ENCODE results near the gene TNRC6B. TPM values are rescaled to one million over a fixed set of nuclear protein-coding genes. Genes with fewer than 3 reads are reported as not detected.
"Not testable (repeated sequence)": the region's sequence is repeated elsewhere in the genome, so short reads cannot be mapped to it uniquely, and the experiment has no call there.

The TNRC6B gene
- polyA plus RNA-seq: 1 to 10 TPM; 2.3 to 8.2 TPM

DNA sequence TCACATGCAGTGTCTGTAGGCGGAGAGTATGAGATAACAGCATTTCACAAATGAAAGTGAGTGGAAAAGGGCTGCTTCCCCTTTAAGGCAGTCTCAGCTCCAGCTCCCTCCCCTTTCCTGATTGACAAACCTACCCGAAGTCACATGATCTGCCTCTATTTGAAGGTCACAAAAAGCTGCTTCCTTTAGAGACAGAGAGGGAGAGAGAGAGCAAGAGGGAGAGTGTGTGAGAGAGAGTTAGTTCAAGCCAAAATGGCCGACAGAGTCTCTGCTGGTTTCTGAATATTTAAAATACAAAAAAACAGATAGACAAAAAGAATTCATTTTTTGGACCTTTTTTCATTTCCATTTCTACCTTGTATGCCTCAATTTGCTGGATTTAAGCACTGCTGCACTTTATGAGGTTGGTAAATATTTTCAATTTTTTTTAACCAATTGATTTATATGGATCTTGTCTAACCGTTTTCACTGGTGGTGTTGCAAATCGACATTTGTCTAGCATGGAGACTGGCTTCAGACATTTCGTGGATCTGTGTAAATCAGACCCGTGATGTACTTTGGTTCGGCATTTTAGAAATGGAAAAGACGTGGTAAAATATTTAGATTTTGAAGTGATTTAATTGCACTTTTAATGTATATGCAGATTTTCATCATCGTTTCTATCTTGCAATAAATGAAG lies at the start of gene TNRC6B:
TNRC6B (plus strand) TSS at position 188 of the 679 bp plus-strand sequence; CDS start at position 399, 211 bp downstream.
- WGBS, 2 donors: 0% methylated on average over 10 of the region's 10 CpGs
- H3K4me3 ChIP-seq (ENCODE audit: low read depth in 1 of 2, low read length in 2 of 2): peak within 1 kb of the TSS; percentile 49 to 81
- H3K36me3 ChIP-seq (ENCODE audit: control insufficient read depth in 2 of 2, insufficient read depth in 2 of 2, low read length in 1 of 2): no peaks in the 10 kb centered on the region
- H3K27me3 ChIP-seq (ENCODE audit: control insufficient read depth in 1 of 2, insufficient read depth in 2 of 2, low read length in 2 of 2): no peaks in the 10 kb centered on the region
- peak within 1 kb of the TSS; percentile 77 to 85 for H3K27ac ChIP-seq (ENCODE audit: low read depth in 2 of 2, low read length in 1 of 2)
- no peaks in the 10 kb centered on the region for H3K9me3 ChIP-seq (ENCODE audit: control insufficient read depth in 2 of 2, insufficient read depth in 1 of 2, low read depth in 1 of 2, low read length in 1 of 2)
- H3K4me1 ChIP-seq (ENCODE audit: control insufficient read depth in 2 of 2, insufficient read depth in 2 of 2, low read length in 1 of 2): peaks cover 2 to 6% of the 10 kb centered on the region in 2 donors

DNA sequence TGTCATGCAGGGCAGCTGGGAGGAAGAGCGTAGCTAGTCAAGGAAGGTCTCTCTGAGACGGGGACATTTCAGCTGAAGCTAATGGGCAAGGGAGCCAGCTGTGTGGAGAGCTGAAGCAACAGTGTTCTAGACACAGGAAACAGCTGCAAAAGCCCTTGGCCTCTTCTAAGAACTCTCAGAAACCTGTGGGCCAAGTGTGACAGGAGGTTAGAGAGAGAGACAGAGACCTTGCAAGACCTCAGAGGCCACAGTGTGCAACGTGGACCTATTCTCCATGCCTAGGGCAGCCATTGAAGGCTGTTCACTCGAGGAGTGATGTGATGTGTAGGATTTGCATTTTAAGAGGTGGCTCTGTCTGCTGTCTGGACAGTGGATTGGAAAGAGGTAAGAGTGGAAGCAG lies 48.7 kb upstream of the TNRC6B start:
- Histone ChIP-seq H3K27me3 (ENCODE audit: control insufficient read depth in 1 of 2, insufficient read depth in 2 of 2, low read length in 2 of 2) (no peaks in the 10 kb centered on the region), H3K36me3 (ENCODE audit: control insufficient read depth in 2 of 2, insufficient read depth in 2 of 2, low read length in 1 of 2) (peaks cover 0 to 8% of the 10 kb centered on the region in 2 donors), H3K4me3 (ENCODE audit: low read depth in 1 of 2, low read length in 2 of 2) (no peak overlapping the region), H3K9me3 (ENCODE audit: control insufficient read depth in 2 of 2, insufficient read depth in 1 of 2, low read depth in 1 of 2, low read length in 1 of 2) (no peaks in the 10 kb centered on the region), H3K4me1 (ENCODE audit: control insufficient read depth in 2 of 2, insufficient read depth in 2 of 2, low read length in 1 of 2) (no peaks in the 10 kb centered on the region), H3K27ac (ENCODE audit: low read depth in 2 of 2, low read length in 1 of 2) (no peak overlapping the region)
- 75% methylated on average over 4 of the region's 4 CpGs for WGBS, 2 donors

DNA sequence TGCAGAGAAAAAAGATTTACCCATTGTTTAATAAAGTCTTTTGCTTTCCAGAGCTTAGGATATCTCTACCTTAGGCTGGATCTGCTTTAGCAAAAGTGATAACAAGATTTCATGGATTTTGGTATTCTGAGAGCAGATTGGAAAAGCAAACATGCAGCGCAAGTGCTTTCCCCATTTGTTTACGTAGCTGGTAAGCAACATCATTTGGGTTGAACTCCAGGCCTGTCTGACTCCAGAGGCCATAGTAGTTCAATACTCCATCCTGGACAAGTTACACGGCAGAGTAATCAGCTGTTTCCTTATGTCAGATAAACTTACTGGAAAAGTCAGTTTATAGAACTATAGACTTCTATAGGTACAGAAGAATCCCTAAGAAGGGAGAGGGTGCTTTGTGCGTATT lies 40.6 kb upstream of the TNRC6B start:
- WGBS, 2 donors: 86 to 89% methylated on average over 4 of the region's 4 CpGs
- Histone ChIP-seq H3K27ac (ENCODE audit: low read depth in 2 of 2, low read length in 1 of 2) (no peak overlapping the region), H3K36me3 (ENCODE audit: control insufficient read depth in 2 of 2, insufficient read depth in 2 of 2, low read length in 1 of 2) (peaks cover 4 to 6% of the 10 kb centered on the region in 2 donors)

GRCh38 chr22:40138866-40139265 lies 38.9 kb upstream of the TNRC6B start:
- H3K36me3 ChIP-seq (ENCODE audit: control insufficient read depth in 2 of 2, insufficient read depth in 2 of 2, low read length in 1 of 2): peaks cover 4 to 6% of the 10 kb centered on the region in 2 donors
- H3K4me3 ChIP-seq (ENCODE audit: low read depth in 1 of 2, low read length in 2 of 2): no peak overlapping the region

More for the DNA sequence above, 40.6 kb upstream of the TNRC6B start:
- H3K4me3 ChIP-seq (ENCODE audit: low read depth in 1 of 2, low read length in 2 of 2): no peak overlapping the region
- no peaks in the 10 kb centered on the region for H3K4me1 ChIP-seq (ENCODE audit: control insufficient read depth in 2 of 2, insufficient read depth in 2 of 2, low read length in 1 of 2)
- no peaks in the 10 kb centered on the region for H3K9me3 ChIP-seq (ENCODE audit: control insufficient read depth in 2 of 2, insufficient read depth in 1 of 2, low read depth in 1 of 2, low read length in 1 of 2)
- no peaks in the 10 kb centered on the region for H3K27me3 ChIP-seq (ENCODE audit: control insufficient read depth in 1 of 2, insufficient read depth in 2 of 2, low read length in 2 of 2)

GRCh38 chr22:40147388-40148176 lies 30.1 kb upstream of the TNRC6B start:
- Histone ChIP-seq H3K36me3 (ENCODE audit: control insufficient read depth in 2 of 2, insufficient read depth in 2 of 2, low read length in 1 of 2) (no peaks in the 10 kb centered on the region), H3K27me3 (ENCODE audit: control insufficient read depth in 1 of 2, insufficient read depth in 2 of 2, low read length in 2 of 2) (no peaks in the 10 kb centered on the region), H3K4me1 (ENCODE audit: control insufficient read depth in 2 of 2, insufficient read depth in 2 of 2, low read length in 1 of 2) (no peaks in the 10 kb centered on the region), H3K27ac (ENCODE audit: low read depth in 2 of 2, low read length in 1 of 2) (no peak overlapping the region), H3K4me3 (ENCODE audit: low read depth in 1 of 2, low read length in 2 of 2) (no peak overlapping the region), H3K9me3 (ENCODE audit: control insufficient read depth in 2 of 2, insufficient read depth in 1 of 2, low read depth in 1 of 2, low read length in 1 of 2) (no peaks in the 10 kb centered on the region)
- WGBS, 2 donors: 90% methylated on average over 10 of the region's 10 CpGs

More at GRCh38 chr22:40138866-40139265, 38.9 kb upstream of the TNRC6B start:
- no peaks in the 10 kb centered on the region for H3K9me3 ChIP-seq (ENCODE audit: control insufficient read depth in 2 of 2, insufficient read depth in 1 of 2, low read depth in 1 of 2, low read length in 1 of 2)
- no peaks in the 10 kb centered on the region for H3K27me3 ChIP-seq (ENCODE audit: control insufficient read depth in 1 of 2, insufficient read depth in 2 of 2, low read length in 2 of 2)
- no peaks in the 10 kb centered on the region for H3K4me1 ChIP-seq (ENCODE audit: control insufficient read depth in 2 of 2, insufficient read depth in 2 of 2, low read length in 1 of 2)
- no peak overlapping the region for H3K27ac ChIP-seq (ENCODE audit: low read depth in 2 of 2, low read length in 1 of 2)

- Histone ChIP-seq H3K4me1 (ENCODE audit: control insufficient read depth in 2 of 2, insufficient read depth in 2 of 2, low read length in 1 of 2) (peaks cover 2% of the 10 kb centered on the region in 2 donors), H3K9me3 (ENCODE audit: control insufficient read depth in 2 of 2, insufficient read depth in 1 of 2, low read depth in 1 of 2, low read length in 1 of 2) (no peaks in the 10 kb centered on the region), H3K27ac (ENCODE audit: low read depth in 2 of 2, low read length in 1 of 2) (no peak overlapping the region), H3K27me3 (ENCODE audit: control insufficient read depth in 1 of 2, insufficient read depth in 2 of 2, low read length in 2 of 2) (no peaks in the 10 kb centered on the region), H3K4me3 (ENCODE audit: low read depth in 1 of 2, low read length in 2 of 2) (no peak overlapping the region), H3K36me3 (ENCODE audit: control insufficient read depth in 2 of 2, insufficient read depth in 2 of 2, low read length in 1 of 2) (no peaks in the 10 kb centered on the region)
- 50 to 58% methylated on average over 4 of the region's 4 CpGs for WGBS, 2 donors
Observed at GRCh38 chr22:40153192-40153591, 24.5 kb upstream of the TNRC6B start.

GRCh38 chr22:40153705-40154104 lies 24.0 kb upstream of the TNRC6B start:
- 80 to 88% methylated on average over 4 of the region's 4 CpGs for WGBS, 2 donors
- Histone ChIP-seq H3K36me3 (ENCODE audit: control insufficient read depth in 2 of 2, insufficient read depth in 2 of 2, low read length in 1 of 2) (no peaks in the 10 kb centered on the region), H3K4me3 (ENCODE audit: low read depth in 1 of 2, low read length in 2 of 2) (no peak overlapping the region), H3K27ac (ENCODE audit: low read depth in 2 of 2, low read length in 1 of 2) (no peak overlapping the region), H3K27me3 (ENCODE audit: control insufficient read depth in 1 of 2, insufficient read depth in 2 of 2, low read length in 2 of 2) (no peaks in the 10 kb centered on the region), H3K9me3 (ENCODE audit: control insufficient read depth in 2 of 2, insufficient read depth in 1 of 2, low read depth in 1 of 2, low read length in 1 of 2) (no peaks in the 10 kb centered on the region), H3K4me1 (ENCODE audit: control insufficient read depth in 2 of 2, insufficient read depth in 2 of 2, low read length in 1 of 2) (peaks cover 2% of the 10 kb centered on the region in 2 donors)

DNA sequence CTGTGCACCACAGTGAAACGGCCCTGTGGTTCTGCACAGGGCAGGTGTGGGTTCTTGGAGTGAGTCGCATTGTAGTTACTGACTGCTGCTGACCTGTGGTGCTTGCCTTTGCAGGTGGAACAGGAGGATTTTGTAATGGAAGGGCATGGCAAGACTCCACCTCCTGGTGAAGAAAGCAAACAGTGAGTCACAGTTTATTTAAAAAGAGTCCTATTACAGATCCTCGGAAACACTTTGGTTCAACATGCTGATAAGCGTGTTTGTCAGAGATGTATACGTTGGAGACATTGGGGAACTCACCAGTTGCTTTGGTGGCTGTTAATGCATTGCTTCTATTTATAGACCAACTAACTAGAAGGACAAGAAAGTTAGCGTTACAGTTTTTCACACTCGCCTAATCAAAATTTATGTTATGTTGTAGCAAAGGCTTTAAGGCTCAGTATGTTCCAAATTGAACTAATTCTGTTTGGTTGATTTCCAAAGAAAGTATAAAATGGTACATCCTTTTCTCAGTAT lies 21.7 kb upstream of the TNRC6B start:
- peak overlapping the region; percentile 44 to 54 for H3K27ac ChIP-seq (ENCODE audit: low read depth in 2 of 2, low read length in 1 of 2)
- H3K9me3 ChIP-seq (ENCODE audit: control insufficient read depth in 2 of 2, insufficient read depth in 1 of 2, low read depth in 1 of 2, low read length in 1 of 2): no peaks in the 10 kb centered on the region
- H3K4me3 ChIP-seq (ENCODE audit: low read depth in 1 of 2, low read length in 2 of 2): no peak overlapping the region
- H3K4me1 ChIP-seq (ENCODE audit: control insufficient read depth in 2 of 2, insufficient read depth in 2 of 2, low read length in 1 of 2): peaks cover 2% of the 10 kb centered on the region in 2 donors
- WGBS, 2 donors: 32 to 33% methylated on average over 7 of the region's 7 CpGs
- no peaks in the 10 kb centered on the region for H3K36me3 ChIP-seq (ENCODE audit: control insufficient read depth in 2 of 2, insufficient read depth in 2 of 2, low read length in 1 of 2)
- no peaks in the 10 kb centered on the region for H3K27me3 ChIP-seq (ENCODE audit: control insufficient read depth in 1 of 2, insufficient read depth in 2 of 2, low read length in 2 of 2)

DNA sequence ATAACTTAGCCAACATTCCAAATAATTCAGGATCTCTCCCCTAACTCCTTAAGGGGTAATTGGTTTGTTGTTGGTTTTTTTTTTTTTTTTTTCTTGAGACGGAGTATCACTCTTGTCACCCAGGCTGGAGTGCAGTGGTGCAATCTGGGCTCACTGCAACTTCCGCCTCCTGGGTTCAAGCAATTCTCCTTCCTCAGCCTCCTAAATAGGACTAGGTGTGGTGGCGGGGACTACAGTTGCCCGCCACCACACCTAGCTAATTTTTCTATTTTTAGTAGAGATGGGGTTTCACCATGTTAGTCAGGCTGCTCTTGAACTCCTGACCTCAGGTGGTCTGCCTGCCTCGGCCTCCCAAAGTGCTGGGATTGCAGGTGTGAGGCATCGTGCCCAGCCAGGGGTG lies 21.0 kb upstream of the TNRC6B start:
- H3K27ac ChIP-seq (ENCODE audit: low read depth in 2 of 2, low read length in 1 of 2); H3K4me1 ChIP-seq (ENCODE audit: control insufficient read depth in 2 of 2, insufficient read depth in 2 of 2, low read length in 1 of 2); H3K9me3 ChIP-seq (ENCODE audit: control insufficient read depth in 2 of 2, insufficient read depth in 1 of 2, low read depth in 1 of 2, low read length in 1 of 2); H3K4me3 ChIP-seq (ENCODE audit: low read depth in 1 of 2, low read length in 2 of 2); H3K27me3 ChIP-seq (ENCODE audit: control insufficient read depth in 1 of 2, insufficient read depth in 2 of 2, low read length in 2 of 2); H3K36me3 ChIP-seq (ENCODE audit: control insufficient read depth in 2 of 2, insufficient read depth in 2 of 2, low read length in 1 of 2): not testable (repeated sequence)
- WGBS, 2 donors: 86 to 87% methylated on average over 6 of the region's 6 CpGs
